ENCODE data around the gene STRADB. TPM values are rescaled to one million over a fixed set of nuclear protein-coding genes. Genes with fewer than 3 reads are reported as not detected.

Gene STRADB
- polyA plus RNA-seq, 3 donors = 6.9 to 25.6 (median 22.0) TPM

- peak overlapping the region; percentile 86 for H3K9ac ChIP-seq (ENCODE audit: insufficient read depth, low read length, poor library complexity, severe bottlenecking)
- DNase-seq = no peak
- peaks cover 0 to 2% (median 2%) of the 10 kb centered on the region in 3 donors for H3K27me3 Mint-ChIP-seq (ENCODE audit: low read depth in 3 of 3)
- peaks cover 0 to 11% of the 10 kb centered on the region in 2 donors for H3K36me3 ChIP-seq (replicated peaks in 1 of 2; ENCODE audit: control insufficient read depth in 1 of 2, insufficient read depth in 2 of 2, low read length in 2 of 2)
- H3K4me1 ChIP-seq (ENCODE audit: control insufficient read depth in 1 of 2, insufficient read depth in 2 of 2, low read length in 2 of 2) = peaks cover 12 to 19% of the 10 kb centered on the region in 2 donors
- peak overlapping the region; percentile 76 to 94 (median 82) for H3K4me3 ChIP-seq (replicated peaks in 1 of 3; ENCODE audit: low read depth in 2 of 3, low read length in 3 of 3)
- WGBS (ENCODE audit: insufficient coverage) = 0% methylated on average over 19 of the region's 20 CpGs
- H3K9me3 Mint-ChIP-seq = no peaks in the 10 kb centered on the region
- peaks cover 43% of the 10 kb centered on the region for H3K79me2 ChIP-seq (ENCODE audit: insufficient read depth, low read length)
- peak overlapping the region; percentile 99 for H2AFZ ChIP-seq (ENCODE audit: insufficient read depth, low read depth, low read length, poor library complexity, severe bottlenecking)
- H3K4me1 Mint-ChIP-seq = peaks cover 26% of the 10 kb centered on the region
- no peak for TF ChIP-seq CTCF (IDR thresholded peaks at IDR 0.05)
- H3K36me3 Mint-ChIP-seq = peaks cover 6 to 16% of the 10 kb centered on the region in 2 donors
- peak overlapping the region; percentile 73 for H3K4me2 ChIP-seq (replicated peaks; ENCODE audit: extremely low read depth, low read length, poor library complexity, severe bottlenecking)
- no peaks in the 10 kb centered on the region for H3K27me3 ChIP-seq (ENCODE audit: control insufficient read depth in 2 of 2, insufficient read depth in 2 of 2, low read length in 2 of 2)
- peak overlapping the region; percentile 91 to 99 (median 96) for H3K27ac Mint-ChIP-seq
- peaks cover 2% of the 10 kb centered on the region for H4K20me1 ChIP-seq (ENCODE audit: insufficient read depth, low read length)
- H3K9me3 ChIP-seq (replicated peaks in 1 of 2; ENCODE audit: control insufficient read depth in 1 of 2, insufficient read depth in 1 of 2, low read length in 2 of 2) = no peaks in the 10 kb centered on the region
- intact Hi-C loops (cut with micrococcal nuclease) = loop anchor here (5.0 to 10.0 kb wide), 4 partner anchors 194 to 639 kb away; partner anchors contain the start of genes BZW1 (in 1 of the 2), NIF3L1 (in 1 of the 2), PPIL3 (in 1 of the 2) and TMEM237 (in 1 of the 2)
- peak overlapping the region; percentile 79 to 90 for H3K27ac ChIP-seq (ENCODE audit: low read depth in 1 of 2, low read length in 2 of 2)
- peak overlapping the region; percentile 94 to 97 for H3K4me3 Mint-ChIP-seq
These were observed 617 bp upstream of the STRADB start for GRCh38 chr2:201450954-201451291.

GRCh38 chr2:201452058-201452921, 750 bp downstream of the STRADB start:
- H3K9ac ChIP-seq (ENCODE audit: insufficient read depth, low read length, poor library complexity, severe bottlenecking) = peak overlapping the region; percentile 86
- WGBS (ENCODE audit: insufficient coverage) = 5% methylated on average over 44 of the region's 49 CpGs
- H3K36me3 Mint-ChIP-seq = peaks cover 6 to 13% of the 10 kb centered on the region in 2 donors
- peak overlapping the region; percentile 99 for H2AFZ ChIP-seq (ENCODE audit: insufficient read depth, low read depth, low read length, poor library complexity, severe bottlenecking)
- peaks cover 20% of the 10 kb centered on the region for H3K4me1 Mint-ChIP-seq
- no peaks in the 10 kb centered on the region for H3K27me3 ChIP-seq (ENCODE audit: control insufficient read depth in 2 of 2, insufficient read depth in 2 of 2, low read length in 2 of 2)
- TF ChIP-seq CTCF (IDR thresholded peaks at IDR 0.05) = no peak
- H3K4me2 ChIP-seq (replicated peaks; ENCODE audit: extremely low read depth, low read length, poor library complexity, severe bottlenecking) = peak overlapping the region; percentile 73
- peak in 1 of 3 donors; percentile 8 for DNase-seq
- peak overlapping the region; percentile 84 to 94 for H3K4me3 Mint-ChIP-seq
- no peaks in the 10 kb centered on the region for H4K20me1 ChIP-seq (ENCODE audit: insufficient read depth, low read length)
- H3K27me3 Mint-ChIP-seq (ENCODE audit: low read depth in 3 of 3) = peaks cover 0 to 2% (median 0%) of the 10 kb centered on the region in 3 donors
- H3K27ac Mint-ChIP-seq = peak overlapping the region in 5 of 7 donors; percentile 40 to 83 (median 77)
- H3K79me2 ChIP-seq (ENCODE audit: insufficient read depth, low read length) = peaks cover 31% of the 10 kb centered on the region
- no peaks in the 10 kb centered on the region for H3K9me3 ChIP-seq (replicated peaks in 1 of 2; ENCODE audit: control insufficient read depth in 1 of 2, insufficient read depth in 1 of 2, low read length in 2 of 2)
- H3K9me3 Mint-ChIP-seq = no peaks in the 10 kb centered on the region
- H3K4me1 ChIP-seq (ENCODE audit: control insufficient read depth in 1 of 2, insufficient read depth in 2 of 2, low read length in 2 of 2) = peaks cover 12 to 19% of the 10 kb centered on the region in 2 donors
- H3K27ac ChIP-seq (ENCODE audit: low read depth in 1 of 2, low read length in 2 of 2) = peak overlapping the region in 1 of 2 donors; percentile 54
- peak overlapping the region; percentile 47 to 94 (median 76) for H3K4me3 ChIP-seq (replicated peaks in 1 of 3; ENCODE audit: low read depth in 2 of 3, low read length in 3 of 3)
- peaks cover 0 to 14% of the 10 kb centered on the region in 2 donors for H3K36me3 ChIP-seq (replicated peaks in 1 of 2; ENCODE audit: control insufficient read depth in 1 of 2, insufficient read depth in 2 of 2, low read length in 2 of 2)
- intact Hi-C loops (cut with micrococcal nuclease) = loop anchor here (5.0 to 10.0 kb wide), 4 partner anchors 193 to 640 kb away; partner anchors contain the start of genes BZW1 (in 1 of the 2), NIF3L1 (in 1 of the 2), PPIL3 (in 1 of the 2) and TMEM237 (in 1 of the 2)

Data from CD14-positive monocyte (primary cell).